ENCODE measurements around the gene SPRR2E.

SPRR2E gene

DNA sequence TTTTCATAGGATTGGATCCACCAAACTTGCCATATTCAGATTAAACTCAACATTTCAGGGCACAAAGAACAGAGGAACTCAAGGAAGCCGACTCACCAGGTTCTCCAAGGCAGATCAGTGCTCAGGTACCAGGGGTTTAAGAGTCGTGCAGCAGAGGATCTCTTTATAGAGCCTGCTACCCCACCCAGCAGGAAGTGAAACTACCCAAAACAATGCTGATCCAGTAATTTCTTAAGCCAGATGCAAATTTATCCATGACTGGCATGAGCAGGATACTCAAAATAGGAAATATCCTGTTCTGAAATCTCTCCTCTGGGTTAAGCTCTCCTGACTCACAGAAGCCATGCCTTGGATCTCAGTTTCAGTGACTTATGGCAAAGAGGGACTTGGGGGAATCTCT is 37.0 kb downstream of the SPRR2E start, which contains the start of gene SPRR2A:
Gene SPRR2A, minus strand, starts transcription at position 138 of the 400 bp plus-strand sequence. CDS start 777 bp downstream, outside the sequence.
- TF ChIP-seq FOXP2 (optimal IDR thresholded peaks at IDR 0.05; ENCODE audit: borderline replicate concordance, extremely low read depth, extremely low read length, insufficient read depth) (no peak), POLR2AphosphoS5 (IDR thresholded peaks at IDR 0.05; ENCODE audit: low read depth, low read length) (no peak), SIN3A (IDR thresholded peaks at IDR 0.05; ENCODE audit: borderline replicate concordance, insufficient read depth, low read length) (no peak), TAF1 (IDR thresholded peaks at IDR 0.05; ENCODE audit: borderline replicate concordance, insufficient read depth, low read length) (no peak)
- TF ChIP-seq, protein P1, sequence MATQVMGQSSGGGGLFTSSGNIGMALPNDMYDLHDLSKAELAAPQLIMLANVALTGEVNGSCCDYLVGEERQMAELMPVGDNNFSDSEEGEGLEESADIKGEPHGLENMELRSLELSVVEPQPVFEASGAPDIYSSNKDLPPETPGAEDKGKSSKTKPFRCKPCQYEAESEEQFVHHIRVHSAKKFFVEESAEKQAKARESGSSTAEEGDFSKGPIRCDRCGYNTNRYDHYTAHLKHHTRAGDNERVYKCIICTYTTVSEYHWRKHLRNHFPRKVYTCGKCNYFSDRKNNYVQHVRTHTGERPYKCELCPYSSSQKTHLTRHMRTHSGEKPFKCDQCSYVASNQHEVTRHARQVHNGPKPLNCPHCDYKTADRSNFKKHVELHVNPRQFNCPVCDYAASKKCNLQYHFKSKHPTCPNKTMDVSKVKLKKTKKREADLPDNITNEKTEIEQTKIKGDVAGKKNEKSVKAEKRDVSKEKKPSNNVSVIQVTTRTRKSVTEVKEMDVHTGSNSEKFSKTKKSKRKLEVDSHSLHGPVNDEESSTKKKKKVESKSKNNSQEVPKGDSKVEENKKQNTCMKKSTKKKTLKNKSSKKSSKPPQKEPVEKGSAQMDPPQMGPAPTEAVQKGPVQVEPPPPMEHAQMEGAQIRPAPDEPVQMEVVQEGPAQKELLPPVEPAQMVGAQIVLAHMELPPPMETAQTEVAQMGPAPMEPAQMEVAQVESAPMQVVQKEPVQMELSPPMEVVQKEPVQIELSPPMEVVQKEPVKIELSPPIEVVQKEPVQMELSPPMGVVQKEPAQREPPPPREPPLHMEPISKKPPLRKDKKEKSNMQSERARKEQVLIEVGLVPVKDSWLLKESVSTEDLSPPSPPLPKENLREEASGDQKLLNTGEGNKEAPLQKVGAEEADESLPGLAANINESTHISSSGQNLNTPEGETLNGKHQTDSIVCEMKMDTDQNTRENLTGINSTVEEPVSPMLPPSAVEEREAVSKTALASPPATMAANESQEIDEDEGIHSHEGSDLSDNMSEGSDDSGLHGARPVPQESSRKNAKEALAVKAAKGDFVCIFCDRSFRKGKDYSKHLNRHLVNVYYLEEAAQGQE (IDR thresholded peaks at IDR 0.05; ENCODE audit: insufficient read depth in 1 of 2, low read depth in 2 of 2, low read length in 2 of 2): no peak

DNA sequence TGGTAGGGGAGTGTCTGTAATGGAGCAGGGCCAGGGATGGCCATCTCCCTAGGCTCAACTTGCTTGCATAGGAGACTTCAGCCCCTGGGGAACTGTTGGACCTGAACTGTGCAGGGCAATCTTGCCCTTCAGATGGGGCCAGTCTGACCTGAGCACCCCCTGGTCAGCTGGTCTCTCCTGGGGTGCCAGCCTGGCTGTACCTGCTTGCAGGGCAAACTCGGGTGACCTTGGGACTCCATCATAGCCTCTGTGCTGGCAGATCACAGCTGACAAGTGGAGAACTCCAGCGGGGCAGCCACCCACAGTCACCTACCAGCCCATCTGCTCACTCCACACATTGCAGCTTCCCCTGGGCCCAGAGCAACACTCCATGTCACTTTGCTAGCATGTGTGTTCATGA is 45.1 kb downstream of the SPRR2E start:
- TF ChIP-seq, protein P1 (IDR thresholded peaks at IDR 0.05; ENCODE audit: insufficient read depth in 1 of 2, low read depth in 2 of 2, low read length in 2 of 2): no peak
- TF ChIP-seq FOXP2 (optimal IDR thresholded peaks at IDR 0.05; ENCODE audit: borderline replicate concordance, extremely low read depth, extremely low read length, insufficient read depth) (no peak), TAF1 (IDR thresholded peaks at IDR 0.05; ENCODE audit: borderline replicate concordance, insufficient read depth, low read length) (no peak), POLR2AphosphoS5 (IDR thresholded peaks at IDR 0.05; ENCODE audit: low read depth, low read length) (no peak), SIN3A (IDR thresholded peaks at IDR 0.05; ENCODE audit: borderline replicate concordance, insufficient read depth, low read length) (no peak)
